Naive thymus-derived CD8-positive, alpha-beta T cell (primary cell): ENCODE results near the gene MTA3. TPM values are rescaled to one million over a fixed set of nuclear protein-coding genes. Genes with fewer than 3 reads are reported as not detected.
"Not testable (repeated sequence)": the region's sequence is repeated elsewhere in the genome, so short reads cannot be mapped to it uniquely, and the experiment has no call there.

ENCODE experiments used
- ATAC-seq, 2 donors: fragments of 150-1000 bp; cut with Tn5 transposase in 1 of 2; sonication (Bioruptor Pico), chemical (Tn5 transposase) in 1 of 2; 1 replicate in 1 of 2; 2 replicates in 1 of 2; pipeline ENCODE4 v1.10.0; 2021; ENCODE audit warnings: mild to moderate bottlenecking in 2 of 2, moderate library complexity in 2 of 2
- POLR2A ChIA-PET: fragments of 350-600 bp; sonication (Branson Sonifier 250); formaldehyde crosslinking; loops from one replicate; lab custom pipeline; 2021; ENCODE audit warnings: antibody characterized with exemption; lab: Charles Lee
- DNase-seq, 10 donors: peaks; one replicate each; pipeline versions ENCODE4 v3.0.0 to v3.0.0-alpha.2; 2020 to 2022
- H3K27ac Mint-ChIP-seq, 10 donors: one replicate each; pipeline ENCODE4 v1.8.0; 2020 to 2022; ENCODE audit warnings: mild to moderate bottlenecking in 10 of 10, mixed read lengths in 10 of 10, moderate library complexity in 4 of 10, inconsistent platforms in 1 of 10
- H3K27me3 Mint-ChIP-seq, 5 donors: one replicate each; pipeline ENCODE4 v1.8.0; 2021 to 2022; ENCODE audit warnings: mixed read lengths in 5 of 5
- H3K36me3 Mint-ChIP-seq, 3 donors: one replicate each; pipeline ENCODE4 v1.8.0; 2020 to 2022; ENCODE audit warnings: mixed read lengths in 3 of 3, mild to moderate bottlenecking in 2 of 3, inconsistent platforms in 1 of 3
- H3K4me1 Mint-ChIP-seq, 4 donors: one replicate each; pipeline ENCODE4 v1.8.0; 2021 to 2022; ENCODE audit warnings: mixed read lengths in 4 of 4
- H3K4me3 Mint-ChIP-seq, 10 donors: one replicate each; pipeline ENCODE4 v1.8.0; 2020 to 2022; ENCODE audit warnings: mild to moderate bottlenecking in 10 of 10, mixed read lengths in 10 of 10, moderate library complexity in 6 of 10, inconsistent platforms in 1 of 10
- H3K9me3 Mint-ChIP-seq, 9 donors: one replicate each; pipeline ENCODE4 v1.8.0; 2020 to 2022; ENCODE audit warnings: mixed read lengths in 9 of 9, mild to moderate bottlenecking in 3 of 9, inconsistent platforms in 1 of 9, moderate library complexity in 1 of 9
- polyA plus RNA-seq, 3 donors: library from polyadenylated mRNA; unstranded; fragments of 300-500 nt; fragmentation: Illumina TruSeq; gene quantifications; one replicate each; pipeline ENCODE4 v1.2.3, GENCODE V29; 2021
- total RNA-seq, 8 experiments: library from RNA in 2 of 8; stranded (reverse) in 2 of 8; gene quantifications; one replicate each; pipeline ENCODE4 v1.2.3 and lab custom pipeline; 2021 to 2026

MTA3 gene
- total and polyA plus RNA-seq, 5 experiments from 2014 or later: 17.1 to 40.4 (median 21.4) TPM

- no peak for DNase-seq
- peaks cover 6 to 55% (median 34%) of the 10 kb centered on the region in 3 donors for H3K36me3 Mint-ChIP-seq
Measured at GRCh38 chr2:42723465-42723864, 155.0 kb downstream of the MTA3 start.

GRCh38 chr2:42724886-42725285, 156.5 kb downstream of the MTA3 start:
- H3K4me3 Mint-ChIP-seq: no peak overlapping the region
- POLR2A ChIA-PET: no interaction called here
- no peak overlapping the region for H3K27ac Mint-ChIP-seq
- no peak for DNase-seq
- H3K27me3 Mint-ChIP-seq: no peaks in the 10 kb centered on the region
- no peak for ATAC-seq
- H3K9me3 Mint-ChIP-seq: peaks cover 0 to 5% (median 4%) of the 10 kb centered on the region in 9 donors
- H3K4me1 Mint-ChIP-seq: peaks cover 0 to 6% (median 2%) of the 10 kb centered on the region in 4 donors
- peaks cover 11 to 66% (median 41%) of the 10 kb centered on the region in 3 donors for H3K36me3 Mint-ChIP-seq

More at GRCh38 chr2:42723465-42723864, 155.0 kb downstream of the MTA3 start:
- Mint-ChIP-seq H3K27ac (no peak overlapping the region), H3K9me3 (no peaks in the 10 kb centered on the region), H3K4me1 (peaks cover 0 to 6% (median 1%) of the 10 kb centered on the region in 4 donors), H3K4me3 (no peak overlapping the region), H3K27me3 (no peaks in the 10 kb centered on the region)
- POLR2A ChIA-PET: no interaction called here
- no peak for ATAC-seq

- H3K36me3 Mint-ChIP-seq: peaks cover 18 to 73% (median 49%) of the 10 kb centered on the region in 3 donors
- DNase-seq (no peak), ATAC-seq (no peak)
- no peaks in the 10 kb centered on the region for H3K27me3 Mint-ChIP-seq
- POLR2A ChIA-PET: no interaction called here
- no peak overlapping the region for H3K4me3 Mint-ChIP-seq
- H3K27ac Mint-ChIP-seq: no peak overlapping the region
- peaks cover 0 to 6% (median 2%) of the 10 kb centered on the region in 4 donors for H3K4me1 Mint-ChIP-seq
- peaks cover 0 to 10% (median 8%) of the 10 kb centered on the region in 9 donors for H3K9me3 Mint-ChIP-seq
Measured at GRCh38 chr2:42725657-42726056, 157.2 kb downstream of the MTA3 start.

GRCh38 chr2:42726680-42727079, 158.2 kb downstream of the MTA3 start:
- Mint-ChIP-seq H3K9me3 (peaks cover 0 to 14% (median 8%) of the 10 kb centered on the region in 9 donors), H3K4me1 (peaks cover 0 to 6% (median 2%) of the 10 kb centered on the region in 4 donors), H3K27ac (no peak overlapping the region), H3K36me3 (peaks cover 27 to 83% (median 59%) of the 10 kb centered on the region in 3 donors), H3K4me3 (no peak overlapping the region), H3K27me3 (no peaks in the 10 kb centered on the region)
- no peak for ATAC-seq
- DNase-seq: no peak
- POLR2A ChIA-PET: no interaction called here

GRCh38 chr2:42731316-42731715, 162.9 kb downstream of the MTA3 start:
- not testable (repeated sequence) for ATAC-seq, H3K4me3 Mint-ChIP-seq

GRCh38 chr2:42733852-42734251, 165.4 kb downstream of the MTA3 start:
- Mint-ChIP-seq H3K9me3 (peaks cover 13 to 62% (median 34%) of the 10 kb centered on the region in 9 donors), H3K27ac (no peak overlapping the region), H3K4me1 (no peaks in the 10 kb centered on the region)

More at GRCh38 chr2:42731316-42731715, 162.9 kb downstream of the MTA3 start:
- H3K27me3 Mint-ChIP-seq, H3K4me1 Mint-ChIP-seq, H3K27ac Mint-ChIP-seq, DNase-seq, POLR2A ChIA-PET: not testable (repeated sequence)
- H3K36me3 Mint-ChIP-seq: peaks cover 62 to 95% (median 87%) of the 10 kb centered on the region in 3 donors
- H3K9me3 Mint-ChIP-seq: peaks cover 16 to 54% (median 32%) of the 10 kb centered on the region in 9 donors

GRCh38 chr2:42736598-42737322, 168.3 kb downstream of the MTA3 start:
- H3K27ac Mint-ChIP-seq: peak overlapping the region in 1 of 10 donors; percentile 21
- H3K36me3 Mint-ChIP-seq: peaks cover 57 to 95% (median 91%) of the 10 kb centered on the region in 3 donors
- H3K9me3 Mint-ChIP-seq: peaks cover 13 to 54% (median 27%) of the 10 kb centered on the region in 9 donors
- H3K4me3 Mint-ChIP-seq: no peak overlapping the region
- POLR2A ChIA-PET: no interaction called here
- ATAC-seq (no peak), DNase-seq (no peak)
- no peaks in the 10 kb centered on the region for H3K4me1 Mint-ChIP-seq
- no peaks in the 10 kb centered on the region for H3K27me3 Mint-ChIP-seq

More at GRCh38 chr2:42733852-42734251, 165.4 kb downstream of the MTA3 start:
- POLR2A ChIA-PET: no interaction called here
- ATAC-seq (no peak), DNase-seq (no peak)
- Mint-ChIP-seq H3K27me3 (no peaks in the 10 kb centered on the region), H3K4me3 (no peak overlapping the region), H3K36me3 (peaks cover 66 to 96% (median 95%) of the 10 kb centered on the region in 3 donors)

- Mint-ChIP-seq H3K4me3 (no peak overlapping the region), H3K27ac (no peak overlapping the region), H3K27me3 (no peaks in the 10 kb centered on the region), H3K4me1 (peaks cover 0 to 6% (median 0%) of the 10 kb centered on the region in 4 donors), H3K36me3 (peaks cover 23 to 59% (median 57%) of the 10 kb centered on the region in 3 donors), H3K9me3 (peaks cover 0 to 22% (median 8%) of the 10 kb centered on the region in 9 donors)
- DNase-seq (no peak), ATAC-seq (no peak)
- POLR2A ChIA-PET: no interaction called here
Measured at GRCh38 chr2:42741140-42741539, 172.7 kb downstream of the MTA3 start.

- peaks cover 0 to 11% (median 4%) of the 10 kb centered on the region in 9 donors for H3K9me3 Mint-ChIP-seq
- H3K36me3 Mint-ChIP-seq: peaks cover 14 to 51% (median 48%) of the 10 kb centered on the region in 3 donors
- no peak for ATAC-seq
- peak overlapping the region in 3 of 10 donors; percentile 11 to 65 (median 13) for H3K27ac Mint-ChIP-seq
- H3K27me3 Mint-ChIP-seq: no peaks in the 10 kb centered on the region
- no peak for DNase-seq
- H3K4me3 Mint-ChIP-seq: no peak overlapping the region
- H3K4me1 Mint-ChIP-seq: peaks cover 0 to 6% (median 0%) of the 10 kb centered on the region in 4 donors
- POLR2A ChIA-PET: interaction anchor here (0.7 kb wide), 1 partner anchor 11 kb away, joined by 3 read pairs; no protein-coding TSS in a partner anchor
Measured at GRCh38 chr2:42742740-42743658, 174.6 kb downstream of the MTA3 start.

GRCh38 chr2:42743659-42743990, 175.2 kb downstream of the MTA3 start:
- DNase-seq (no peak), ATAC-seq (no peak)
- Mint-ChIP-seq H3K4me1 (peaks cover 0 to 6% (median 0%) of the 10 kb centered on the region in 4 donors), H3K27me3 (no peaks in the 10 kb centered on the region), H3K4me3 (no peak overlapping the region), H3K9me3 (peaks cover 0 to 11% (median 4%) of the 10 kb centered on the region in 9 donors), H3K36me3 (peaks cover 12 to 52% (median 42%) of the 10 kb centered on the region in 3 donors), H3K27ac (peak overlapping the region in 2 of 10 donors; percentile 13 to 65)
- POLR2A ChIA-PET: no interaction called here

- peaks cover 0 to 4% (median 0%) of the 10 kb centered on the region in 9 donors for H3K9me3 Mint-ChIP-seq
- ATAC-seq: no peak
- H3K27ac Mint-ChIP-seq: peak overlapping the region in 1 of 10 donors; percentile 52
- no peak for DNase-seq
- H3K4me1 Mint-ChIP-seq: peaks cover 0 to 6% (median 0%) of the 10 kb centered on the region in 4 donors
- peaks cover 4 to 49% (median 33%) of the 10 kb centered on the region in 3 donors for H3K36me3 Mint-ChIP-seq
- POLR2A ChIA-PET: no interaction called here
- H3K27me3 Mint-ChIP-seq: no peaks in the 10 kb centered on the region
- no peak overlapping the region for H3K4me3 Mint-ChIP-seq
Measured at GRCh38 chr2:42744545-42745082, 176.2 kb downstream of the MTA3 start.

- ATAC-seq: no peak
- POLR2A ChIA-PET: no interaction called here
- Mint-ChIP-seq H3K9me3 (no peaks in the 10 kb centered on the region), H3K4me1 (peaks cover 0 to 13% (median 8%) of the 10 kb centered on the region in 4 donors), H3K27ac (no peak overlapping the region), H3K4me3 (no peak overlapping the region), H3K27me3 (no peaks in the 10 kb centered on the region), H3K36me3 (peaks cover 0 to 44% (median 15%) of the 10 kb centered on the region in 3 donors)
- DNase-seq: no peak
Measured at GRCh38 chr2:42747422-42747821, 179.0 kb downstream of the MTA3 start.
